Calu3 (cell line): ENCODE data around the gene FMN2. TPM values are rescaled to one million over a fixed set of nuclear protein-coding genes. Genes with fewer than 3 reads are reported as not detected.

Experiments
- BruUV-seq: library from RNA; stranded (reverse); fragments of 400-500 nt; replicated peaks from 2 replicates; lab custom pipeline; 2021; lab: Mats Ljungman, UMichigan
- CTCF ChIA-PET: fragments of 300-600 bp; sonication (Branson Sonifier 250); formaldehyde crosslinking; loops from one replicate; lab custom pipeline; 2022; ENCODE audit warnings: antibody characterized with exemption; lab: Charles Lee
- DNase-seq: peaks from one replicate; pipeline ENCODE4 v3.0.0; 2022
- H3K27ac Mint-ChIP-seq: one replicate; pipeline ENCODE4 v1.8.0; 2022; ENCODE audit warnings: mixed read lengths; ENCODE audit not compliant: unreplicated experiment
- H3K27me3 Mint-ChIP-seq: one replicate; pipeline ENCODE4 v1.8.0; 2022; ENCODE audit warnings: mixed read lengths; ENCODE audit not compliant: unreplicated experiment
- H3K36me3 Mint-ChIP-seq: one replicate; pipeline ENCODE4 v1.8.0; 2022; ENCODE audit warnings: mild to moderate bottlenecking, moderate library complexity, mixed read lengths; ENCODE audit not compliant: insufficient read depth, unreplicated experiment
- H3K4me1 Mint-ChIP-seq: one replicate; pipeline ENCODE4 v1.8.0; 2022; ENCODE audit warnings: mild to moderate bottlenecking, low read depth, mixed read lengths; ENCODE audit not compliant: unreplicated experiment
- H3K4me3 Mint-ChIP-seq: one replicate; pipeline ENCODE4 v1.8.0; 2022; ENCODE audit warnings: mild to moderate bottlenecking, low read depth, moderate library complexity, mixed read lengths; ENCODE audit not compliant: unreplicated experiment
- H3K9me3 Mint-ChIP-seq: one replicate; pipeline ENCODE4 v1.8.0; 2022; ENCODE audit warnings: low read depth, mixed read lengths; ENCODE audit not compliant: unreplicated experiment
- intact Hi-C: fragments of 100-400 bp; cut with micrococcal nuclease; formaldehyde crosslinking; loops from one replicate; pipeline ENCODE4 v1.10.0; 2022; ENCODE audit not compliant: unreplicated experiment
- total RNA-seq: library from RNA; stranded (reverse); gene quantifications from 2 replicates; pipeline ENCODE4 v1.2.3, GENCODE V29; 2022
- TF ChIP-seq, protein P1 (sequence below): fragments of 200-600 bp; IDR thresholded peaks from one replicate; pipeline ENCODE4 v1.8.0; 2022; ENCODE audit warnings: antibody characterized with exemption; ENCODE audit not compliant: unreplicated experiment

The FMN2 gene
- total RNA-seq, 1 experiment from 2014 or later, result 0.12 TPM

GRCh38 chr1:240107058-240107684 is 15.5 kb downstream of the FMN2 start:
- no peak overlapping the region for H3K4me3 Mint-ChIP-seq
- BruUV-seq, result no TSS peak
- DNase-seq, result no peak
- TF ChIP-seq, protein P1, sequence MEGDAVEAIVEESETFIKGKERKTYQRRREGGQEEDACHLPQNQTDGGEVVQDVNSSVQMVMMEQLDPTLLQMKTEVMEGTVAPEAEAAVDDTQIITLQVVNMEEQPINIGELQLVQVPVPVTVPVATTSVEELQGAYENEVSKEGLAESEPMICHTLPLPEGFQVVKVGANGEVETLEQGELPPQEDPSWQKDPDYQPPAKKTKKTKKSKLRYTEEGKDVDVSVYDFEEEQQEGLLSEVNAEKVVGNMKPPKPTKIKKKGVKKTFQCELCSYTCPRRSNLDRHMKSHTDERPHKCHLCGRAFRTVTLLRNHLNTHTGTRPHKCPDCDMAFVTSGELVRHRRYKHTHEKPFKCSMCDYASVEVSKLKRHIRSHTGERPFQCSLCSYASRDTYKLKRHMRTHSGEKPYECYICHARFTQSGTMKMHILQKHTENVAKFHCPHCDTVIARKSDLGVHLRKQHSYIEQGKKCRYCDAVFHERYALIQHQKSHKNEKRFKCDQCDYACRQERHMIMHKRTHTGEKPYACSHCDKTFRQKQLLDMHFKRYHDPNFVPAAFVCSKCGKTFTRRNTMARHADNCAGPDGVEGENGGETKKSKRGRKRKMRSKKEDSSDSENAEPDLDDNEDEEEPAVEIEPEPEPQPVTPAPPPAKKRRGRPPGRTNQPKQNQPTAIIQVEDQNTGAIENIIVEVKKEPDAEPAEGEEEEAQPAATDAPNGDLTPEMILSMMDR, result no peak
- H3K9me3 Mint-ChIP-seq, result peaks cover 2% of the 10 kb centered on the region
- CTCF ChIA-PET, result interaction anchor here (0.7 kb wide), 1 partner anchor 996 kb away, joined by 3 read pairs; no protein-coding TSS in a partner anchor
- no peaks in the 10 kb centered on the region for H3K36me3 Mint-ChIP-seq
- H3K4me1 Mint-ChIP-seq, result no peaks in the 10 kb centered on the region
- H3K27me3 Mint-ChIP-seq, result no peaks in the 10 kb centered on the region
- no peak overlapping the region for H3K27ac Mint-ChIP-seq
- intact Hi-C loops, result no loop called here

- no peak for DNase-seq
- CTCF ChIA-PET, result no interaction called here
- Mint-ChIP-seq H3K27me3 (no peaks in the 10 kb centered on the region), H3K9me3 (no peaks in the 10 kb centered on the region), H3K4me3 (no peak overlapping the region), H3K36me3 (no peaks in the 10 kb centered on the region), H3K27ac (no peak overlapping the region), H3K4me1 (no peaks in the 10 kb centered on the region)
- TF ChIP-seq, protein P1, result no peak
- no TSS peak for BruUV-seq
- intact Hi-C loops, result no loop called here
Measured at GRCh38 chr1:240109130-240109529, 17.4 kb downstream of the FMN2 start.

DNA sequence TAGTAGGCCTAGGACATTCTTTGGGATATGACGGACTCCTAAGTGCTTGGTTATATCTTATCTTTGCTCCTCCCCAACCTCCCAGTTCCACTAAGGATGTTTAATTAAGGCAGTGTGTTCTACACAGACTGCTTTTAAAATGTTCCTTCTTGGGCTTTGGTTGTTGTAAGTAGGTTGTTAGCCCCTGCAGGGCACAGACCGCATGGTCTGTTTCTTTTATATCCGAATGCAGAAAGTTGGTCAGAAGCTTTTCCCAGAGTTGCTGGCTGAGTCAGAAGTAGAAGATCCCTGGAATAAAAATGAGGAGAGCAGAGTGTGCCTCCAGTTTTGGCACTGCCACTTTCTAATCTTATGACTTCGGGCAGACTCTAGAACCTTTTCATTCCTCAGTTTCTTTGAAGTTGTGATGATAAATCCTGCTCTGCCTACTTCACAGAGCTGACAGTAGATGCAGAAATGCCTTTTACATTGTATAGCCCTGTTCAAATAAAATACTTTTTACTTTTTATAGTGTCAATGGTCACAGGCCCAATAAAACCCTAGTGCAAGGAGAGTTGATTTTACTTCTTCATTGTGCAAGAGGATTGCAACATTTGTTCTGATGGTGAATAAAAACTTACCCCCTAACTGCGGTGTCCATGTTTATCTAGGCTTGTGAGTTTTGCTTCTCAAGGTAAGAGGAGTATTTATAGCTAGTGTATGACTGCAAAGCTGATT is 18.4 kb downstream of the FMN2 start:
- DNase-seq, result no peak
- no TSS peak for BruUV-seq
- Mint-ChIP-seq H3K9me3 (no peaks in the 10 kb centered on the region), H3K27ac (no peak overlapping the region), H3K27me3 (no peaks in the 10 kb centered on the region), H3K4me1 (no peaks in the 10 kb centered on the region), H3K4me3 (no peak overlapping the region), H3K36me3 (no peaks in the 10 kb centered on the region)
- intact Hi-C loops, result no loop called here
- TF ChIP-seq, protein P1, result no peak
- CTCF ChIA-PET, result no interaction called here

GRCh38 chr1:240111558-240111957 is 19.9 kb downstream of the FMN2 start:
- BruUV-seq, result no TSS peak
- TF ChIP-seq, protein P1, result no peak
- Mint-ChIP-seq H3K4me1 (no peaks in the 10 kb centered on the region), H3K27ac (no peak overlapping the region), H3K27me3 (no peaks in the 10 kb centered on the region), H3K4me3 (no peak overlapping the region), H3K9me3 (no peaks in the 10 kb centered on the region), H3K36me3 (no peaks in the 10 kb centered on the region)
- CTCF ChIA-PET, result no interaction called here
- DNase-seq, result no peak
- intact Hi-C loops, result no loop called here
